Fibroblast of lung (primary cell): ENCODE results near the gene TIAM1.

Experiments used
- EZH2 ChIP-seq: IDR thresholded peaks from 2 replicates; pipeline ENCODE4 v1.5.1; 2012; ENCODE audit warnings: low read length, control low read depth, mild to moderate bottlenecking; ENCODE audit errors: missing control alignments
- TF ChIP-seq, protein P1 (sequence below), 2 donors: IDR thresholded peaks in 1 of 2; conservative IDR thresholded peaks in 1 of 2; 1 replicate in 1 of 2; 2 replicates in 1 of 2; pipeline ENCODE4 v1.5.1; 2011 to 2012; ENCODE audit warnings: low read length in 2 of 2, control low read depth in 1 of 2, inconsistent platforms in 1 of 2, low read depth in 1 of 2, mild to moderate bottlenecking in 1 of 2

DNA sequence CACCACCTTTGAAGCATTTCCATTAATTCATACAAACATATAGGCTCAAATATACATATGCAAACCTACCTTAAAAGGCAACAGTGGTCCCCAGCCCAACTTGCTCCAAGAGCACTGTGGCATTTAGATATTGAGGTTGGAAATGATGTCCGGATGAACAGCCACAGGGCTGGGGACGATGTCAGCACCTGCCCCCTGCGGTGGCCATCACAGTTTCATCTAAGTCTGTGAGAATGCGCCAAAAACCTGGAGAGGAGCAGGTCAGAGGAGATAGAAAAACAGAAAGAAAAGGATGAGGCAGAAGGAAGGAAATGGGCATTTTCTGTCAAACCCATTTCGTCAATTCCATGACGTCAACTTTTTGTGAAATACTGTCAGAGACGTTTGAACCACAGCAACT, 67.4 kb downstream of the TIAM1 start:
- TF ChIP-seq, protein P1, sequence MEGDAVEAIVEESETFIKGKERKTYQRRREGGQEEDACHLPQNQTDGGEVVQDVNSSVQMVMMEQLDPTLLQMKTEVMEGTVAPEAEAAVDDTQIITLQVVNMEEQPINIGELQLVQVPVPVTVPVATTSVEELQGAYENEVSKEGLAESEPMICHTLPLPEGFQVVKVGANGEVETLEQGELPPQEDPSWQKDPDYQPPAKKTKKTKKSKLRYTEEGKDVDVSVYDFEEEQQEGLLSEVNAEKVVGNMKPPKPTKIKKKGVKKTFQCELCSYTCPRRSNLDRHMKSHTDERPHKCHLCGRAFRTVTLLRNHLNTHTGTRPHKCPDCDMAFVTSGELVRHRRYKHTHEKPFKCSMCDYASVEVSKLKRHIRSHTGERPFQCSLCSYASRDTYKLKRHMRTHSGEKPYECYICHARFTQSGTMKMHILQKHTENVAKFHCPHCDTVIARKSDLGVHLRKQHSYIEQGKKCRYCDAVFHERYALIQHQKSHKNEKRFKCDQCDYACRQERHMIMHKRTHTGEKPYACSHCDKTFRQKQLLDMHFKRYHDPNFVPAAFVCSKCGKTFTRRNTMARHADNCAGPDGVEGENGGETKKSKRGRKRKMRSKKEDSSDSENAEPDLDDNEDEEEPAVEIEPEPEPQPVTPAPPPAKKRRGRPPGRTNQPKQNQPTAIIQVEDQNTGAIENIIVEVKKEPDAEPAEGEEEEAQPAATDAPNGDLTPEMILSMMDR (conservative IDR thresholded peaks at IDR 0.05 in 1 of 2, IDR thresholded peaks at IDR 0.05 in 1 of 2; ENCODE audit: low read depth in 1 of 2, low read length in 2 of 2), result no peak
- no peak for TF ChIP-seq EZH2
